Thyroid gland (tissue), 4 donors: ENCODE data around the gene C6orf15. TPM values are rescaled to one million over a fixed set of nuclear protein-coding genes. Genes with fewer than 3 reads are reported as not detected.

Experiments used
- DNase-seq, 2 donors: peaks; one replicate each; pipeline ENCODE4 v3.0.0-alpha.2; 2019
- H3K27ac ChIP-seq, 3 donors: fragments of 200-600 bp; sonication (generic); 1 replicate in 2 of 3; 2 replicates in 1 of 3; pipeline ENCODE4 v1.5.1; 2016 to 2019; ENCODE audit warnings: mild to moderate bottlenecking in 1 of 3, moderate library complexity in 1 of 3
- H3K27me3 ChIP-seq: fragments of 200-600 bp; sonication (generic); one replicate; pipeline ENCODE4 v1.5.1; 2019
- H3K36me3 ChIP-seq, 2 donors: fragments of 200-600 bp; sonication (generic); one replicate each; pipeline ENCODE4 v1.5.1; 2016 to 2019
- H3K4me1 ChIP-seq, 2 donors: fragments of 200-600 bp; sonication (generic); one replicate each; pipeline ENCODE4 v1.5.1; 2017 to 2019
- H3K4me3 ChIP-seq, 3 donors: fragments of 200-600 bp; sonication (generic); replicated peaks in 1 of 3; 1 replicate in 2 of 3; 2 replicates in 1 of 3; pipeline ENCODE4 v1.5.1; 2016; ENCODE audit warnings: mild to moderate bottlenecking in 1 of 3
- H3K9me3 ChIP-seq: fragments of 200-600 bp; sonication (generic); one replicate; pipeline ENCODE4 v1.5.1; 2017
- POLR2A ChIP-seq, 2 donors: fragments of 450-650 bp; IDR thresholded peaks; one replicate each; pipeline ENCODE4 v1.6.1; 2017; ENCODE audit warnings: antibody characterized with exemption in 2 of 2, mild to moderate bottlenecking in 2 of 2, moderate library complexity in 1 of 2
- WGBS, 2 donors: methylation state at CpG; one replicate each; pipeline ENCODE4 v1.1.5; 2017; 5-methylcytosine and 5-hydroxymethylcytosine counted together
- intact Hi-C: fragments of 100-400 bp; cut with DNase I; formaldehyde crosslinking; loops from one replicate; pipeline ENCODE4 v1.15.1; 2023
- total RNA-seq, 4 donors: library from RNA; depleted of rRNA; stranded (reverse); fragments of >200 nt; gene quantifications; one replicate each; pipeline ENCODE4 v1.2.3, GENCODE V29; 2016
- TF ChIP-seq, protein P1 (sequence below), 6 experiments: fragments of 200-600 bp in 3 of 6; fragments of 450-650 bp in 3 of 6; sonication (generic) in 3 of 6; IDR thresholded peaks; one replicate each; pipeline ENCODE4 v1.5.1; 2016 to 2019; ENCODE audit warnings: antibody characterized with exemption in 6 of 6, mild to moderate bottlenecking in 2 of 6, inconsistent platforms in 1 of 6, moderate library complexity in 1 of 6

The C6orf15 gene
- total RNA-seq, 4 donors from 2014 or later = not detected

- Histone ChIP-seq H3K9me3 (no peaks in the 10 kb centered on the region), H3K27ac (no peak overlapping the region), H3K27me3 (no peaks in the 10 kb centered on the region), H3K4me3 (no peak overlapping the region), H3K4me1 (peaks cover 4% of the 10 kb centered on the region in 2 donors), H3K36me3 (no peaks in the 10 kb centered on the region)
- no peak for DNase-seq
- 68 to 71% methylated on average over 8 of the region's 8 CpGs for WGBS, 2 donors
- intact Hi-C loops = loop anchor here (5.0 to 10.0 kb wide), 3 partner anchors 167 to 339 kb away; partner anchors contain the start of genes FLOT1 and IER3
- TF ChIP-seq, protein P1, sequence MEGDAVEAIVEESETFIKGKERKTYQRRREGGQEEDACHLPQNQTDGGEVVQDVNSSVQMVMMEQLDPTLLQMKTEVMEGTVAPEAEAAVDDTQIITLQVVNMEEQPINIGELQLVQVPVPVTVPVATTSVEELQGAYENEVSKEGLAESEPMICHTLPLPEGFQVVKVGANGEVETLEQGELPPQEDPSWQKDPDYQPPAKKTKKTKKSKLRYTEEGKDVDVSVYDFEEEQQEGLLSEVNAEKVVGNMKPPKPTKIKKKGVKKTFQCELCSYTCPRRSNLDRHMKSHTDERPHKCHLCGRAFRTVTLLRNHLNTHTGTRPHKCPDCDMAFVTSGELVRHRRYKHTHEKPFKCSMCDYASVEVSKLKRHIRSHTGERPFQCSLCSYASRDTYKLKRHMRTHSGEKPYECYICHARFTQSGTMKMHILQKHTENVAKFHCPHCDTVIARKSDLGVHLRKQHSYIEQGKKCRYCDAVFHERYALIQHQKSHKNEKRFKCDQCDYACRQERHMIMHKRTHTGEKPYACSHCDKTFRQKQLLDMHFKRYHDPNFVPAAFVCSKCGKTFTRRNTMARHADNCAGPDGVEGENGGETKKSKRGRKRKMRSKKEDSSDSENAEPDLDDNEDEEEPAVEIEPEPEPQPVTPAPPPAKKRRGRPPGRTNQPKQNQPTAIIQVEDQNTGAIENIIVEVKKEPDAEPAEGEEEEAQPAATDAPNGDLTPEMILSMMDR (IDR thresholded peaks at IDR 0.05) = peak in 2 of 6 experiments; percentile 13 to 16
- TF ChIP-seq POLR2A (IDR thresholded peaks at IDR 0.05) = no peak
Measured at GRCh38 chr6:31083742-31084354, 28.5 kb downstream of the C6orf15 start.

GRCh38 chr6:31081872-31082271 is 30.5 kb downstream of the C6orf15 start:
- H3K27ac ChIP-seq = peak overlapping the region in 2 of 3 donors; percentile 29 to 62
- no peak overlapping the region for H3K4me3 ChIP-seq
- WGBS, 2 donors = 69 to 70% methylated on average over 6 of the region's 6 CpGs
- H3K36me3 ChIP-seq = no peaks in the 10 kb centered on the region
- peaks cover 0 to 4% of the 10 kb centered on the region in 2 donors for H3K4me1 ChIP-seq
- no peaks in the 10 kb centered on the region for H3K27me3 ChIP-seq
- TF ChIP-seq, protein P1 (IDR thresholded peaks at IDR 0.05) = no peak
- intact Hi-C loops = loop anchor here (5.0 to 10.0 kb wide), 3 partner anchors 165 to 337 kb away; partner anchors contain the start of genes FLOT1 and IER3
- H3K9me3 ChIP-seq = no peaks in the 10 kb centered on the region
- peak in 1 of 2 donors; percentile 56 for DNase-seq

DNA sequence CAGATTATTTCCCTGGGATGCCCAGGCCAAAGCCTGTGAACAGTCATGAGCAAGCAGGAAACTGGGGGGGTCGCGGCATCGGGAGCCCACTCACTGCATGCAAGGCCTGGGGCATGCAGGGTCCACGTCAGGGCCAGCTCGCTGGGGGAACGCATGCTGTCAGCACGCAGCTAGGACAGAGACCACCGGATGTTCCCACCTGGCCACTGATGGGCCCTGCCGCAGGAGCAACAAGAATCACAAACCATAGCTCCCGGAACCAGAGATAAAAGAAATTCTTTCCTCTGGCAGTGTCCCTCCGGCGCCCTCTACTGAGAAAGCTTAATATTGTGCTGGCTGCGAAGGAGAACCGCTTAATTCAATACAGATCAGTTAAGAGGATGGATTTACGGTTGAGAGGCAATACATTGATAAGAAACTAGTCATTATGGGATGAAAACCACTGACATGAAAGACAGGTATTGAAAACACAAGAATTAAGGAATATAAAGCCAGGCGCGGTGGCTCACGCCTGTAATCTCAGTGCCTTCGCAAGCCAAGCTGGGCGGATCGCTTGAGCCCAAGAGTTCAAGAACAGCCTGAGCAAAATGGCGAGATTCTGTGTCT is 32.6 kb downstream of the C6orf15 start:
- WGBS, 2 donors = 25 to 27% methylated on average over 22 of the region's 22 CpGs
- Histone ChIP-seq H3K4me3 (no peak overlapping the region), H3K27me3 (no peaks in the 10 kb centered on the region), H3K4me1 (peaks cover 0 to 4% of the 10 kb centered on the region in 2 donors), H3K9me3 (no peaks in the 10 kb centered on the region), H3K27ac (no peak overlapping the region), H3K36me3 (no peaks in the 10 kb centered on the region)
- DNase-seq = peak; percentile 67 to 77
- TF ChIP-seq, protein P1 (IDR thresholded peaks at IDR 0.05) = peak; percentile 52 to 86 (median 80)
- TF ChIP-seq POLR2A (IDR thresholded peaks at IDR 0.05) = no peak
- intact Hi-C loops = loop anchor here (5.0 to 10.0 kb wide), 3 partner anchors 162 to 335 kb away; partner anchors contain the start of genes FLOT1 and IER3

- Histone ChIP-seq H3K9me3 (no peaks in the 10 kb centered on the region), H3K36me3 (no peaks in the 10 kb centered on the region), H3K4me1 (peaks cover 17 to 24% of the 10 kb centered on the region in 2 donors), H3K27ac (no peak overlapping the region), H3K4me3 (no peak overlapping the region), H3K27me3 (no peaks in the 10 kb centered on the region)
- DNase-seq = no peak
- WGBS, 2 donors = 89 to 90% methylated on average over 4 of the region's 4 CpGs
- TF ChIP-seq, protein P1 (IDR thresholded peaks at IDR 0.05) = no peak
- TF ChIP-seq POLR2A (IDR thresholded peaks at IDR 0.05) = no peak
- intact Hi-C loops = no loop called here
Measured at GRCh38 chr6:31076611-31077010, 35.8 kb downstream of the C6orf15 start.

DNA sequence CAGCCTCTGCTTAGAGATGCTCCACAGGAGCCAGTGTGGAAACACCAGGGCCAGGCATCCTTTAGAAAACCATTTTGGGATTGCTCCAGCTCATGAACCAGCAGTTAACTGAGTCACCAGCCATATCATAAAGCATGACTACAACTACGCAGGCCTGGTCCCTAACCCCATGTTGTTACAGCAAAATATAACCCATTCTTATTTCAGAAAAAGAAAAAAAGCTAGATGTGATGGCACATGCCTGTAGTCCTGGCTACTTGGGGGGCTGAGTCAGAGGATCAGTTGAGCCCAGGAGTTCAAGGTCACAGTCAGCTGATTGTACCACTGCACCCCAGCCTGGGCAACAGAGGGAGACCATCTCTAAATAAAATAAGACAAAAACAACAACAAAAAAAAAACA is 36.8 kb downstream of the C6orf15 start:
- Histone ChIP-seq H3K9me3 (no peaks in the 10 kb centered on the region), H3K27me3 (no peaks in the 10 kb centered on the region), H3K36me3 (no peaks in the 10 kb centered on the region), H3K4me3 (no peak overlapping the region), H3K27ac (no peak overlapping the region), H3K4me1 (peaks cover 17 to 32% of the 10 kb centered on the region in 2 donors)
- DNase-seq = no peak
- WGBS, 2 donors = 90 to 93% methylated on average over 1 of the region's 1 CpG
- intact Hi-C loops = no loop called here
- no peak for TF ChIP-seq POLR2A (IDR thresholded peaks at IDR 0.05)
- TF ChIP-seq, protein P1 (IDR thresholded peaks at IDR 0.05) = no peak
